ENCODE measurements around the gene ITGB5.
A peak's percentile ranks its signal among the peaks of the same experiment; 100 is the strongest.

ITGB5 gene

DNA sequence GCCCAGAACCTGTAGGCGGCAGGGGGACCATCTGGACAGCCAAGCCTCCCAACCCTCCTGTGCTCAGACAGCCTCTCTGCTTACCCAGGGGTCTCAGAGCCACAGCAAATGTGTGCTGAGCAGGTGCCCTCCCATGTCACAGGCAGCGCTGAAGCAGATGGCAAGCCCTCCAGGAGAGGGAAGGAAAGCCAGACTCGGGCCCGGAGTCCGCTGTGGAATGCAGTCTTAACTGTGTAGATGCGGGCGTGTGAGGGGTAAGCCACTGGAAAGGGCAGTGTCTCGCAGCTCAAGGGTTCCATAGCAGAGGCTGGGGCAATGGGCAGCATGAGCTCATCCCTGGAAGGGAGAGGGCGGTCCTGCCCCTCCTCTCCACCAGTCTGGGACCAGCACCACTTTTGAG is 111.3 kb downstream of the ITGB5 start:
- no peak for DNase-seq (ENCODE audit: low read depth)
- H3K4me3 ChIP-seq (ENCODE audit: control insufficient read depth, low read depth, low read length), result no peak overlapping the region
- TF ChIP-seq, protein P1, sequence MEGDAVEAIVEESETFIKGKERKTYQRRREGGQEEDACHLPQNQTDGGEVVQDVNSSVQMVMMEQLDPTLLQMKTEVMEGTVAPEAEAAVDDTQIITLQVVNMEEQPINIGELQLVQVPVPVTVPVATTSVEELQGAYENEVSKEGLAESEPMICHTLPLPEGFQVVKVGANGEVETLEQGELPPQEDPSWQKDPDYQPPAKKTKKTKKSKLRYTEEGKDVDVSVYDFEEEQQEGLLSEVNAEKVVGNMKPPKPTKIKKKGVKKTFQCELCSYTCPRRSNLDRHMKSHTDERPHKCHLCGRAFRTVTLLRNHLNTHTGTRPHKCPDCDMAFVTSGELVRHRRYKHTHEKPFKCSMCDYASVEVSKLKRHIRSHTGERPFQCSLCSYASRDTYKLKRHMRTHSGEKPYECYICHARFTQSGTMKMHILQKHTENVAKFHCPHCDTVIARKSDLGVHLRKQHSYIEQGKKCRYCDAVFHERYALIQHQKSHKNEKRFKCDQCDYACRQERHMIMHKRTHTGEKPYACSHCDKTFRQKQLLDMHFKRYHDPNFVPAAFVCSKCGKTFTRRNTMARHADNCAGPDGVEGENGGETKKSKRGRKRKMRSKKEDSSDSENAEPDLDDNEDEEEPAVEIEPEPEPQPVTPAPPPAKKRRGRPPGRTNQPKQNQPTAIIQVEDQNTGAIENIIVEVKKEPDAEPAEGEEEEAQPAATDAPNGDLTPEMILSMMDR (conservative IDR thresholded peaks at IDR 0.05; ENCODE audit: control insufficient read depth, insufficient read depth, low read depth, low read length), result no peak

DNA sequence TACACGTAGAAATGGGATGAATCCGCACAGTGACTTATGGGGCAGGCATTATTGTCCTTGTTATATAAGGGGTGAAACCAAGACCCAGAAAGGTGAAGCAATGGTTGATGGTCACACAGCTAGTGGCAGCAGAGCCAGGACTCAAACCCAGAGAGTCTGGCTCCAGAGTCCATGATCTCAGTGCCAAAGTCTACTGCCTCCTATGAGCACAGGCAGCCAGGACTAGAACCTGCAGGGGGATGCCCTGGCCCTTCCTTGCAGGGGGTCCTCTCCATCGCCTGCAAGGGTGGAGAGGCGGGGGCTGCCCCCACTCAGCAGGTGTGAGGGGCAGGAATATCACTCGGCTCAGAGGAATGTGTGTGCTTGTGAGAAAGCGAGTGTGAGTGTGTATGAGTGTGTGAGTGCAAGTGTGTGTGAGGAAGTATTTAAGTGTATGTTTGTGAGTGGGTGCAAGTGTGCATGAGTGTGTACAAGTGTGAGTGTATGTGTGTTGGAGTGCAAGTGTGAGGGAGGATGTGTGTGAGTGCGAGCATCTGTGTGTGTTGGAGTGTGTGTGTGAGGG is 112.2 kb downstream of the ITGB5 start:
- TF ChIP-seq, protein P1 (conservative IDR thresholded peaks at IDR 0.05; ENCODE audit: control insufficient read depth, insufficient read depth, low read depth, low read length), result no peak
- no peak for DNase-seq (ENCODE audit: low read depth)
- no peak overlapping the region for H3K4me3 ChIP-seq (ENCODE audit: control insufficient read depth, low read depth, low read length)

DNA sequence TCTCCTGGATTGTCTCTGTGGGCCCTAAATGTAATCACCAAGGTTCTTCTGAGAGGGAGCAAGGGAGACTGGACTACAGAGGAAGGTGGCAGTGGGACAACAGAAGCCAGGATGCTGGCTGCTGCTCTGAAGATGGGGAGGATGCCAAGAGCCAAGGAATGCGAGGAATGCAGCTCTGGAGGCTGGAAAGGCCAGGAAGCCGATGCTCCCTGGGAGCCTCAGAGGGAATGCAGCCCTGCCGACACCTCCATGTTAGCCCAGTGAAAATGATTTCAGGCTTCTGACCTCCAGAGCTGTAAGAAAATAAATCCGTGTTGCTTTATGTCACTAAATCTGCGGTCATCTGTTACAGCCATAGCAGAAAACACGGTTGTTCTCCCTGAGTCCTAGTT is 112.8 kb downstream of the ITGB5 start:
- peak; percentile 48 for DNase-seq (ENCODE audit: low read depth)
- TF ChIP-seq, protein P1 (conservative IDR thresholded peaks at IDR 0.05; ENCODE audit: control insufficient read depth, insufficient read depth, low read depth, low read length), result no peak
- H3K4me3 ChIP-seq (ENCODE audit: control insufficient read depth, low read depth, low read length), result no peak overlapping the region

DNA sequence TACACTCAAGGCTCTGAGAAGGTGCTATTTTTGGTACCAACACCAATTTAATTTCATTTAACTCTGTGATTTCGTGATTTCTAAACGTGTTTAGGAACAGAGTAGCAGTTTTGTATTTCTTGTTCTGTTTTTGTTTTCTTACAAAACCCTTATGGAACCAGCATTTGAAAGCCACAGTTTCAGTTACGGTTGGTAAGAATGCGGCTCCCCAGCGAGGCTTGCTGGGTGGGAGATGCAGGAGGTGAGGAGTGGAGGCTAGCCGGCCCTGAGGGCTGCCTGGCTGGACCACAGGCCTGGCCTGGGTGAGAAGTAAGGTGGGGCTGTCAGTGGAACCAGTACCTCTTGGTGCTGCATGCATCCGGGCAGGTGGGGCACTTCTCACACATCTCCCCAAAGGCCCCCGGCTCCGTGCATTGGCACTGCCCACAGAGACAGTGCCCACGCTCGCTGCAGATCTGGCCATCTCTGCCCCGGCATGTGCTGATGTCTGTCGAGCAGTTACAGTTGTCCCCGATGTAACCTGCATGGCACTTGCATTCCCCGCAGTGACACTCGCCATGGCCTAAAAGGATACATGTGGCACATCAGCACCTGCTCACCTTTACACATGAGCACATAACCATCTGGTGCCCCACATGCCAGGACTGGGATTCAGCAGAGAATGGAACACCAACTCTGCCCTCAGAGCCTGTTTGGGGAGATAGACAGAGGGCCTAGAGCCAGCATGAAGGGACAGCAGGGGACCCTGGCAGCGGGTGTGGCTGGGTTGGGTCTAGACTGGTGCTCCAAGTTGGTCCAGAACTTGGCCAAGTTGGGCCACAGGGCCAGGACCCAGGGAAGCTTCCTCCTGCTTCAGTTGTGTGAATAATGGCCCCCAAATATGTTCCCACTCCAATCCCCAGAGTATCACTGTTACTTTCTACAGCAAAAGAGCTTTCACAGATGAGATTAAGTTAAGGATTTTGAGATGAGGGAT is 113.5 kb downstream of the ITGB5 start:
- no peak for DNase-seq (ENCODE audit: low read depth)
- TF ChIP-seq, protein P1 (conservative IDR thresholded peaks at IDR 0.05; ENCODE audit: control insufficient read depth, insufficient read depth, low read depth, low read length), result no peak
- no peak overlapping the region for H3K4me3 ChIP-seq (ENCODE audit: control insufficient read depth, low read depth, low read length)

DNA sequence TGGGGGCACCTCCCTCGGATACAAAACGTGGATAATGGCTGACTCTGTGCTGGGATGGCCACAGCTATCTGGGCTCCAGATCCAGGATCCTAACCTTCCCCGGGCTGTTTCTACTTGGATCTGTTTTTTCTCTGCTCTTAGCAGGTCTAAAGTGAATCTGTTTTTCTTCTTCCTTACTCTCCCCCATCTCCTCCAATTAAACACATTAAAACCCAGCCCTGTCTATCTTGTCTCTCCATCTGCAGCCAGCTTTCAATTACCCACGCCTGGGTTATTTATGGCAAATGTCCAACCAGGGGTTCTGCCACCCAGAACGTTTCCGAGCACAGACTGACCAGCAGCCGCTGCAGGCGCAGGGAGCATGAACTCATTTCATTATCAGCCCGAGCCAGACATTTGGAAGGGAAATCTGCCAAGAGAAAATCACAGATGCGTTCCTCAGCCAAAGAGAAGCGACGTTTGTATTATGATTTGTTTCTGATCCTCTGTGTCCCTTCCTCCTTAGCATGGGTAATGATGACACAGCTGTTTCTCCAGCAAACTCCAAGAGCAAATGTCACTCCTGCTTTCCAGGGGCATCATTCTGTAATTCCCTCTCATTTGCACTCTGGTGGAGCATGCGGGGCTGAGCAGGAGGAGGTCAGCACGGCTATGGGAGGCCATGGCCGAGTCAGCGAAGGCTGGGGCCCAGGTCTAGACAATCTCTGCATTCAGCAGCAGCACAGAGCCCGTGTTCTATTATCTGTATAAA is 114.9 kb downstream of the ITGB5 start:
- TF ChIP-seq, protein P1 (conservative IDR thresholded peaks at IDR 0.05; ENCODE audit: control insufficient read depth, insufficient read depth, low read depth, low read length), result no peak
- DNase-seq (ENCODE audit: low read depth), result peak; percentile 67
- H3K4me3 ChIP-seq (ENCODE audit: control insufficient read depth, low read depth, low read length), result no peak overlapping the region

DNA sequence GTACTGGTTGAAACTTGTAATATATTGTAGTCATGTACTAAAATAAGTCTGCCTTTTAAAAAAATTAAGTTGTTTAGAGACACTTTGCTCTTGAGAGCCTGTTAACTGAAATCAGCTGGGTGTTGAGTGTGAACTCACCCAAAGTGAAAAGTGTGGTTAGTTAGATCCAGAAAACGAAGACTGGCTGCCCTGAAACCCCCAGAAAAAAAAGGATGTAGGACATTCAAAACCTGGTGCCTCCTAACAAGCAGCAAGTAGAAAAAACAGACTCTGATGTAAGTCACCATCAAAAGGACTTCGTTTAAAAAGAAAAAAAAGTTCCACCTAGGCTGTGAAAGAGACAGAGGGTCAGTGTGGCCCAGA is 116.1 kb downstream of the ITGB5 start:
- TF ChIP-seq, protein P1 (conservative IDR thresholded peaks at IDR 0.05; ENCODE audit: control insufficient read depth, insufficient read depth, low read depth, low read length), result no peak
- no peak for DNase-seq (ENCODE audit: low read depth)
- no peak overlapping the region for H3K4me3 ChIP-seq (ENCODE audit: control insufficient read depth, low read depth, low read length)

Measured in fibroblast of mammary gland (primary cell).